ENCODE data around the gene SERBP1.
A peak's percentile ranks its signal among the peaks of the same experiment; 100 is the strongest.
"Not testable (repeated sequence)": the region's sequence is repeated elsewhere in the genome, so short reads cannot be mapped to it uniquely, and the experiment has no call there.

Gene SERBP1

GRCh38 chr1:67430358-67431155 lies at the start of gene SERBP1:
SERBP1 (minus strand) TSS chr1:67430402; CDS start chr1:67430300, 102 bp downstream.
- DNase-seq (ENCODE audit: low read depth in 3 of 3): peak; percentile 79 to 96 (median 90)

- no peak for DNase-seq (ENCODE audit: low read depth in 3 of 3)
These were observed 49.1 kb upstream of the SERBP1 start for GRCh38 chr1:67479146-67479891.

- DNase-seq (ENCODE audit: low read depth in 3 of 3): no peak
These were observed 46.7 kb upstream of the SERBP1 start for GRCh38 chr1:67476906-67477305.

- no peak for DNase-seq (ENCODE audit: low read depth in 3 of 3)
These were observed 45.8 kb upstream of the SERBP1 start for GRCh38 chr1:67476006-67476482.

GRCh38 chr1:67472056-67472455 lies 41.9 kb upstream of the SERBP1 start:
- no peak for DNase-seq (ENCODE audit: low read depth in 3 of 3)

GRCh38 chr1:67469431-67469830 lies 39.2 kb upstream of the SERBP1 start:
- DNase-seq (ENCODE audit: low read depth in 3 of 3): no peak

- DNase-seq (ENCODE audit: low read depth in 3 of 3): no peak
These were observed 38.0 kb upstream of the SERBP1 start for GRCh38 chr1:67468066-67468718.

- no peak for DNase-seq (ENCODE audit: low read depth in 3 of 3)
These were observed 35.2 kb upstream of the SERBP1 start for GRCh38 chr1:67465375-67465774.

GRCh38 chr1:67464746-67465145 lies 34.5 kb upstream of the SERBP1 start:
- DNase-seq (ENCODE audit: low read depth in 3 of 3): no peak

- DNase-seq (ENCODE audit: low read depth in 3 of 3): no peak
These were observed 33.9 kb upstream of the SERBP1 start for GRCh38 chr1:67464058-67464457.

- no peak for DNase-seq (ENCODE audit: low read depth in 3 of 3)
These were observed 33.2 kb upstream of the SERBP1 start for GRCh38 chr1:67463298-67463955.

- no peak for DNase-seq (ENCODE audit: low read depth in 3 of 3)
These were observed 30.7 kb upstream of the SERBP1 start for GRCh38 chr1:67460676-67461500.

GRCh38 chr1:67459068-67459467 lies 28.9 kb upstream of the SERBP1 start:
- no peak for DNase-seq (ENCODE audit: low read depth in 3 of 3)

- DNase-seq (ENCODE audit: low read depth in 3 of 3): no peak
These were observed 28.5 kb upstream of the SERBP1 start for GRCh38 chr1:67458663-67459062.

- no peak for DNase-seq (ENCODE audit: low read depth in 3 of 3)
These were observed 27.0 kb upstream of the SERBP1 start for GRCh38 chr1:67457247-67457646.

GRCh38 chr1:67451815-67452214 lies 21.6 kb upstream of the SERBP1 start:
- no peak for DNase-seq (ENCODE audit: low read depth in 3 of 3)

GRCh38 chr1:67451356-67451755 lies 21.2 kb upstream of the SERBP1 start:
- no peak for DNase-seq (ENCODE audit: low read depth in 3 of 3)

GRCh38 chr1:67446893-67447292 lies 16.7 kb upstream of the SERBP1 start:
- no peak for DNase-seq (ENCODE audit: low read depth in 3 of 3)

GRCh38 chr1:67446014-67446413 lies 15.8 kb upstream of the SERBP1 start:
- DNase-seq (ENCODE audit: low read depth in 3 of 3): not testable (repeated sequence)

- no peak for DNase-seq (ENCODE audit: low read depth in 3 of 3)
These were observed 11.6 kb upstream of the SERBP1 start for GRCh38 chr1:67441739-67442281.

- peak in 1 of 3 experiments; percentile 60 for DNase-seq (ENCODE audit: low read depth in 3 of 3)
These were observed 11.0 kb upstream of the SERBP1 start for GRCh38 chr1:67441183-67441582.

All from stimulated activated CD4-positive, alpha-beta T cell treated with anti-CD3 and anti-CD28 coated beads, TNF-alpha, amount 100 ng/mL, for 4 hours (primary cell).